Neural cell (in vitro differentiated cells): Measurements from ENCODE around the gene ARL4A.

Experiments
- EP300 ChIP-seq: fragments of 450-650 bp; conservative IDR thresholded peaks from 2 replicates; pipeline ENCODE4 v1.6.1; 2014; ENCODE audit warnings: antibody characterized with exemption, mild to moderate bottlenecking, moderate library complexity; ENCODE audit not compliant: poor library complexity, severe bottlenecking
- EZH2 ChIP-seq: fragments of 200-600, 300-800 bp; shearing (Covaris generic), sonication (generic); IDR thresholded peaks from 2 replicates; pipeline ENCODE4 v1.6.1; 2014; ENCODE audit warnings: antibody characterized with exemption, low read length, borderline replicate concordance, mild to moderate bottlenecking; ENCODE audit not compliant: insufficient read depth, poor library complexity, severe bottlenecking
- POLR2AphosphoS5 ChIP-seq: IDR thresholded peaks from 2 replicates; pipeline ENCODE4 v1.6.1; 2012
- RAD21 ChIP-seq: fragments of 450-650 bp; conservative IDR thresholded peaks from 2 replicates; pipeline ENCODE4 v1.6.1; 2014; ENCODE audit warnings: antibody characterized with exemption, mild to moderate bottlenecking, moderate library complexity
- TAF1 ChIP-seq: IDR thresholded peaks from 2 replicates; pipeline ENCODE4 v1.6.1; 2012; ENCODE audit warnings: low read depth
- TF ChIP-seq, protein P1 (sequence below): fragments of 450-650 bp; IDR thresholded peaks from 2 replicates; pipeline ENCODE4 v1.5.1; 2014; ENCODE audit warnings: antibody characterized with exemption, mild to moderate bottlenecking, moderate library complexity; ENCODE audit not compliant: poor library complexity, severe bottlenecking
- TF ChIP-seq, protein P2 (sequence below): IDR thresholded peaks from 2 replicates; pipeline ENCODE4 v1.6.1; 2012; ENCODE audit warnings: borderline replicate concordance

DNA sequence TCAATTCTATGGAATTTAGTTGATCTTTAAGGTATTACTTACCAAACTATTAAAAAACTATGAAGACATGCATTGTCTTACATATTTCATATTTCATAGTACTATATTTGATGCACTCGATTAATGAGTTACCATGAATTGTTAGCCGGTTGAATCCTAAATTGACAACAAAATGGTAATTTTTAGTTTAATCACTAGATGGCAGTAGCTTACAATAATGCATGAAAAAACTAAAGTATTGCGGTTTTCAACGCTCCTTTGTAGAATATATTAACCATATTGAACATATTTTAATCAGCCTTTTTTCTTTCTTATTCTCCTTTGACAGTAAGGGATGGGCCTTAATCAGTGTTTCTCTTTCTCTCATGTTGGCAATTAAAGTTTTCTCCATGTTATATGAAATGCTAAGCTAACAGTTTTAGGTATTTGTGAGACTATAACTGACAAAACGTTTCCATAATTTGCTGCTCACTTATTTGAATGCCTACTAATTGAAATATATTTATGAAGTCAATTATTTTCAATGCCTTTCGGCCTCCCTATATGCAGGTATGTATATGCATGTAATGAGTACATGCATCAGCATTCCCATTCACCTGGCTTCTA is 48.5 kb upstream of the ARL4A start:
- TF ChIP-seq, protein P1, sequence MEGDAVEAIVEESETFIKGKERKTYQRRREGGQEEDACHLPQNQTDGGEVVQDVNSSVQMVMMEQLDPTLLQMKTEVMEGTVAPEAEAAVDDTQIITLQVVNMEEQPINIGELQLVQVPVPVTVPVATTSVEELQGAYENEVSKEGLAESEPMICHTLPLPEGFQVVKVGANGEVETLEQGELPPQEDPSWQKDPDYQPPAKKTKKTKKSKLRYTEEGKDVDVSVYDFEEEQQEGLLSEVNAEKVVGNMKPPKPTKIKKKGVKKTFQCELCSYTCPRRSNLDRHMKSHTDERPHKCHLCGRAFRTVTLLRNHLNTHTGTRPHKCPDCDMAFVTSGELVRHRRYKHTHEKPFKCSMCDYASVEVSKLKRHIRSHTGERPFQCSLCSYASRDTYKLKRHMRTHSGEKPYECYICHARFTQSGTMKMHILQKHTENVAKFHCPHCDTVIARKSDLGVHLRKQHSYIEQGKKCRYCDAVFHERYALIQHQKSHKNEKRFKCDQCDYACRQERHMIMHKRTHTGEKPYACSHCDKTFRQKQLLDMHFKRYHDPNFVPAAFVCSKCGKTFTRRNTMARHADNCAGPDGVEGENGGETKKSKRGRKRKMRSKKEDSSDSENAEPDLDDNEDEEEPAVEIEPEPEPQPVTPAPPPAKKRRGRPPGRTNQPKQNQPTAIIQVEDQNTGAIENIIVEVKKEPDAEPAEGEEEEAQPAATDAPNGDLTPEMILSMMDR, result peak; percentile 83
- TF ChIP-seq POLR2AphosphoS5 (no peak), RAD21 (peak; percentile 87), EZH2 (no peak), TAF1 (no peak), EP300 (no peak)
- TF ChIP-seq, protein P2, sequence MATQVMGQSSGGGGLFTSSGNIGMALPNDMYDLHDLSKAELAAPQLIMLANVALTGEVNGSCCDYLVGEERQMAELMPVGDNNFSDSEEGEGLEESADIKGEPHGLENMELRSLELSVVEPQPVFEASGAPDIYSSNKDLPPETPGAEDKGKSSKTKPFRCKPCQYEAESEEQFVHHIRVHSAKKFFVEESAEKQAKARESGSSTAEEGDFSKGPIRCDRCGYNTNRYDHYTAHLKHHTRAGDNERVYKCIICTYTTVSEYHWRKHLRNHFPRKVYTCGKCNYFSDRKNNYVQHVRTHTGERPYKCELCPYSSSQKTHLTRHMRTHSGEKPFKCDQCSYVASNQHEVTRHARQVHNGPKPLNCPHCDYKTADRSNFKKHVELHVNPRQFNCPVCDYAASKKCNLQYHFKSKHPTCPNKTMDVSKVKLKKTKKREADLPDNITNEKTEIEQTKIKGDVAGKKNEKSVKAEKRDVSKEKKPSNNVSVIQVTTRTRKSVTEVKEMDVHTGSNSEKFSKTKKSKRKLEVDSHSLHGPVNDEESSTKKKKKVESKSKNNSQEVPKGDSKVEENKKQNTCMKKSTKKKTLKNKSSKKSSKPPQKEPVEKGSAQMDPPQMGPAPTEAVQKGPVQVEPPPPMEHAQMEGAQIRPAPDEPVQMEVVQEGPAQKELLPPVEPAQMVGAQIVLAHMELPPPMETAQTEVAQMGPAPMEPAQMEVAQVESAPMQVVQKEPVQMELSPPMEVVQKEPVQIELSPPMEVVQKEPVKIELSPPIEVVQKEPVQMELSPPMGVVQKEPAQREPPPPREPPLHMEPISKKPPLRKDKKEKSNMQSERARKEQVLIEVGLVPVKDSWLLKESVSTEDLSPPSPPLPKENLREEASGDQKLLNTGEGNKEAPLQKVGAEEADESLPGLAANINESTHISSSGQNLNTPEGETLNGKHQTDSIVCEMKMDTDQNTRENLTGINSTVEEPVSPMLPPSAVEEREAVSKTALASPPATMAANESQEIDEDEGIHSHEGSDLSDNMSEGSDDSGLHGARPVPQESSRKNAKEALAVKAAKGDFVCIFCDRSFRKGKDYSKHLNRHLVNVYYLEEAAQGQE, result no peak
